ENCODE measurements around the gene PPP1R9A.
"Not testable (repeated sequence)": the region's sequence is repeated elsewhere in the genome, so short reads cannot be mapped to it uniquely, and the experiment has no call there.

The PPP1R9A gene

GRCh38 chr7:94980418-94981142 is 73.2 kb downstream of the PPP1R9A start:
- no peak for DNase-seq

- no peak for DNase-seq
Measured at GRCh38 chr7:94995921-94996320, 88.5 kb downstream of the PPP1R9A start.

DNA sequence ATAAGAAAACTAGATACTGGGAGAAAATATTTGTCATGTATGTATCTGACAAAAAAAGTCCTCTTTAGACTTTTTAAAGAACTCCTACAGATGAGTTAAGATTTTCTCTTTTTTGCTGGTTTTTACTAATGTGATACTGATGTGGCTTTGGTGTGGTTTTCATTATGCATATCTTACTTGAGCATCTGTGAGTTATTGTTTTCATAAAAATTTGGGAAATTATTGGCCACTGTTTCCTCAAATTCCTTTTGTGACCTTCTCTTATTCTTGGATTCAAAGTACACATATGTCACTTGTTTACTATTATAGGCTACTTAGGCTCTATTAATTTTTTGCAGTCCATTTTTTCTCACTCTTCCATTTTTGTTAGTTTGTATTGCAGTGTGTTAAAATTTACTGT is 89.0 kb downstream of the PPP1R9A start:
- no peak for DNase-seq

GRCh38 chr7:94997547-94997946 is 90.2 kb downstream of the PPP1R9A start:
- DNase-seq = no peak

DNA sequence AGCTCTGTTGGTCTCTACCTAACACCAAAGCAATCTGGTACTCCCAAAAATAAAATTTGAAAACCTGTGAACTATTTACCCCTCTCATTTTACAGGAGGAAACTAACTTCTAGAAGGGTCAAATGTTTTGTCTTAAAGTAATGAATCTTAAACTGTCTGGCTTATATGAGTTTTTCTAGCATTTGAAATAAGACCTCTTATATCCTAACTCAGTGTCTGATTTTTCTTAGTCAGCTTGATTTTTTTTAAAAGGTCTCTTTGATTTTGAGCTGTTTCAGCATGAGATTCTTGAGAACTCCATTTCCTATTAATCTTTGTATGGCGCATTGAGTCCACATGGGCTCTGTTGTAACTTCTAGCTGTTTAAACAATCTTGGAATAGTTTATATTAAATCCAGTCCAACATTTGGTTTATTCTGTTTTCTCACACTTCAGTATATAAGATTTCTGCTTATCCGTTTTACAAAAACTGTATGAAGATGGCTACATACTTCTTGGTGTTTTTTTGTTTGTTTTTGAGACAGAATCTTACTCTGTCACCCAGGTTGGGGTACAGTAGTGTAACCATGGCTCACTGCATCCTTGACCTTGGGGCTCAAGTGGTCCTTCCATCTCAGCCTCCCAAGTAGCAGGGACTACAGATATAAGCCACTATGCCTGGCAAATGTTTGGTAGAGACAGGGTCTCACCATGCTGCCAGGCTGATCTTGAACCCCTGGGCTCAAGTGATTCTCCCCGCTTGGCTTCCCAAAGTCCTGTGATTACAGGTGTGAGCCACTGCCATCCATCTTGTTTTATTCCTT is 91.1 kb downstream of the PPP1R9A start:
- DNase-seq = no peak

DNA sequence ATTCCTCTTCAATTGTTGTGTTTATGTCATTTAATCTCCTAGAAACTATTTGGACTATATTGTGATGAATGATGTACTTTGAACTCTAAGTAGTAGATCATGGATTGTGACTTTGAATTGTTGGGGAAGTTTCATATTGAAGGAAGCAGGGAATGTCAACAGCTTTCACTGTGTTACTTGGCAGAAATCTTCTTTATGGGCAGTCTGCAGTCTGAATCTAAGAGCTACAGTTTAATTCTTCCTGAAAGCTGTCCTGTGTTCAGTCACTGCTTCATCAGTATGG is 91.6 kb downstream of the PPP1R9A start:
- no peak for DNase-seq

DNA sequence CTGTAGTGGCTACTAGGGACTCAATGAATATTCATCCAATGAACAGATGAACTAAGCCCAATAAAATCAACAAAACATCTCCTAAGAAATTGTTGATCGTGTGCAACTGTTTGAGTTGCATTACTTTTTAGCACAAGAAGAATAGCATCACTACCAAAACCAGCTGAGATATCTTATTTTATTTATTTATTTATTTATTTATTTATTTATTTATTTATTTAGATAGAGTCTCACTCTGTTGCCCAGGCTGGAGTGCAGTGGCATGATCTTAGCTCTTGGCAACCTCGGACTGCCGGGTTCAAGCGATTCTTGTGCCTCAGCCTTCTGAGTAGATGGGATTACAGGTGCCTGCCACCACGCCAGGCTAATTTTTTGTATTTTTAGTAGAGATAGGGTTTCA is 92.2 kb downstream of the PPP1R9A start:
- not testable (repeated sequence) for DNase-seq

- DNase-seq = no peak
Measured at GRCh38 chr7:95001258-95001657, 93.9 kb downstream of the PPP1R9A start.

DNA sequence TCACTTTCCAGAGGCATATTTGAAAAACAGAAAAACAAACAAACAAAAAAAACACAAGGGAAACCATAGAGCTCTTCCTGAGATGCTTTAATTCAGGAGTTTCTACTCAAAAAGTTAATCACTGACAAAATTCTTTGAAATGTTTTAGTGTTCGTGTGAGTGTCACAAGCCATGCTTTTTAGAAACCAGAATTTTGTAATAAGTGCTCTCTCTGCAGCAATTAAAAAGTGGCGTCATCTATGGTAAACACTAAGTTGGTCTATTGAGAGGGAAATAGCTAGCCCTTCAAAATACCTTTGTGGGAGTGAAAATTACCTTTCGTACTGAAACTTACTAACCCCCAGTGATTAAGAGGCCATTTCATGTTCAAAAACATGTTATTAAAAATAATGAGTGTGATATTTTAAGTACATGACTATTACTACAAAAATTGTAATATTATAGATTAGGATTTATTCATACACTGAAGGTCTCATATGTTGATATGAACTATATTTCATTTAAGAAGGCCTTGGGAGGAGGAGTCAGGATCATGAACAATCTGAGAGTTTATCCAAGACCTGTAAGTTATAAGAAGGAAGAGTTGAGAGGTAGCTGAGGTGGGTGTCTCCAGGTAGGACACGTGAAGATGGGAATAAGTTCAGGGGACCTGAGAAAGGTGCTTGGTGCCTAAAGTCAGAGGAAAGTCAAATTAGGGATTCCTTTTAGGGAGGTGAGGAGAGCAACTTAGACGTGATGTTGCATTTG is 94.6 kb downstream of the PPP1R9A start:
- DNase-seq = no peak

DNA sequence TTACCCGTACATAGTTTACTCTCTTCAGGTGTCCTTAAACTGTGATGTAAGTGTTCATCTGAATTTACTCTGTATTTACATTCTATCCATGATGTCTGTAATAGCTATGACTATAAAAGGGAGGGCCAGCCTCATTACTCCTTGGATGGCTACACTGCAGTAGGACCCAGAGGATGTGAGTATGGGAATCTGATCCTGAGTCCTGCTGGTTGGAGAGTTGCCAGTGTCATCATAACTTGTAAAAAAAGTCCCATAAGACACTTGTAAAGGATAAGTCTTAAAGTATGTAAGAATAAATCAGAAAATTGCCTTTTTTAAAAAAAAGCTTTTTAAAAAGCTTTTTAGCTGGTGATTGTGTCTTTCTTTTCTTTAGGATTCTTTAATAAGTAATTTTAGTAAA is 95.4 kb downstream of the PPP1R9A start:
- no peak for DNase-seq

- DNase-seq = peak; percentile 43
Measured at GRCh38 chr7:95004618-95005247, 97.3 kb downstream of the PPP1R9A start.

GRCh38 chr7:95006010-95006409 is 98.6 kb downstream of the PPP1R9A start:
- no peak for DNase-seq

- not testable (repeated sequence) for DNase-seq
Measured at GRCh38 chr7:95008773-95009172, 101.4 kb downstream of the PPP1R9A start.

GRCh38 chr7:95011146-95011928 is 103.9 kb downstream of the PPP1R9A start:
- DNase-seq = no peak

- no peak for DNase-seq
Measured at GRCh38 chr7:95011995-95012394, 104.6 kb downstream of the PPP1R9A start.

DNA sequence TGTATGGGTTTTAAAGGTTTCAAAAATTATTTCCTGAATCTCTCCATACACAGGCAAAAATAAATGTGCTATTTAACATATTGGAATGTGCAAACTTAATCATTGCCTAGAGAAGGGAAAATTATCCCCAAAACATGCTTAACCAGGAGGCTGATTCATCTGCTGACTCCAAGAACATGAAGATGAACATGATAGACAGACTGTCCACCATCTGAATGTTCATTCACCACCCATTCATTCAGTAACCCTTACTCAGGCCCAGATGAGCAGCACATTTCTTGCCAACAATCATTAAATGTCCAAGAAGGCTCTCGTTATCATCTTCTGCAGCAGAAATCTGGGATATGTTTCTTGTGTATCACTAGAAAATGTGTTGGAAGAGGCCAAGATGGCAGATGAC is 110.6 kb downstream of the PPP1R9A start:
- no peak for DNase-seq

DNA sequence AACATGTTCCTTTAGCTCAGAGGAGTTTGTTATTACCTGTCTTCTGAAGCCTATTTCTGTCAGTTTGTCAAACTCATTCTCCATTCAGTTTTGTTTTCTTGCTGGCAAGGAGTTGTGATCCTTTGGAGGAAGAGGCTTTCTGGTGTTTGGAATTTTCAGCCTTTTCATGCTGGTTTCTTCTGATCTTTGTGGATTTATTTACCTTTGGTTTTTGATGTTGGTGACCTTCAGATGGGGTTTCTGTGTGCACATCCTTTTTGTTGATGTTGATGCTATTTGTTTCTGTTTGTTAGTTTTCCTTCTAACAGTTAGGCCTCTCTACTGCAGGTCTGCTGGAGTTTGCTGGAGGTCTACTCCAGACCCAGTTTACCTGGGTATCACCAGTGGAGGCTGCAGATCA is 118.6 kb downstream of the PPP1R9A start:
- DNase-seq = no peak

- DNase-seq = no peak
Measured at GRCh38 chr7:95026421-95027072, 119.2 kb downstream of the PPP1R9A start.

DNA sequence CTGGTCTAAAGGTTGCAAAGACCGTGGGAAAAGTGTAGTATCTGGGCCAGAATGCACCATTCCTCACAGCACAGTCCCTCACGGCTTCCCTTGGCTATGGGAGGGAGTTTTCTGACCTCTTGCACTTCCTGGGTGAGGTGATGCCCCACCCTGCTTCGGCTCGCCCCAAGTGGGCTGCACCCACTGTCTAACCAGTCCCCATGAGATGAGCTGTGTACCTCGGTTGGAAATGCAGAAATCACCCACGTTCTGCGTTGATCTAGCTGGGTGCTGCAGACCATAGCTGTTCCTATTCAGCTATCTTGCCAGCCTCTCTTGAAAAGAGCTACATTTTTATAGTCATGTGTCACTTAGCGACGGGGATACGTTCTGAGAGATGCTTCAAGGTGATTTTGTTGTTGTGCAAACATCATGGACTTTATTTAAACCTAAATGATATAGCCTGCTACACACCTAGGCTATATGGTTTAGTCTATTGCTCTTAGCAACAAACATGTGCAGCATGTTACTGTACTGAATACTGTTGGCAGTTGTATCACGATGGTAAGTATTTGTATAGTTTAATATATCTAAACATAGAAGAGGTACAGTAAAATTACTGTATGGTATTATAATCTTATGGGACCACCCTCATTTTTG is 120.0 kb downstream of the PPP1R9A start:
- DNase-seq = no peak

DNA sequence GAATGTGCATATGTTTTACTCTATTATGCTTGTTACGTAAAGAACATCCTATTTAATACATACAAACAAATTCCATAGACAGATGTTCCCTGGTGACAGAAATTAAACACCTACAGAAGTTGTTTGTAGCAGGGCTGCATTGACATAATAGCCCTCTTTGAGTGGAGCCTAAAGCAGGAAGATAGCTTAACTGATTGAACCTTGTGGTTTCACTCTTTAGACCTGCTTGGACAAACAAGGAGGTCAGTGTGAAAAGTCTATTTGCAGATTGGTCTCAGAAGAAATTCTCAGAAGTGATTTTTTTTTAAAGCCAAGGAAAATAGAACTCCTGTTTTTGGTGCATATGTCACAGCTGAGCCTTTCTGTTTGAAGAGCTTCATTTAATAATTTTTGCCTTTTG is 121.3 kb downstream of the PPP1R9A start:
- DNase-seq = no peak

DNA sequence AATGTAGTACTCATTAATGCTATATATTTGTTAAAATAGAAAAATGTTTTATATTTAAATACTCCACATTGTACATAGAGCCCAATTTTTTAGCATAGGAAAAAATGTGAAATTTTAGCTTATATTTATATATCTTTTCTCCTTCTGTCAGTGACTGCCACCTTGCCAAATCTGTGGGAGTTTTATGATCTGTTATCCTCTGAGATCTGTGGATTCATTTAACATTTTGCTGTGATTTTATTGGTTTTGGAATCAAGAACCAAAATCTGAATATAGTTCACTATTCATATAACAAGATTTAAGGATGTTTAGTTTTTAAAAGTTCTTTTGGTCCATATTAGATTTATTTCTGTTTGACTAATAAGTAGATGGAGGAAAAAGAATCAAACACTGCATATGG is 127.9 kb downstream of the PPP1R9A start:
- DNase-seq = no peak

DNA sequence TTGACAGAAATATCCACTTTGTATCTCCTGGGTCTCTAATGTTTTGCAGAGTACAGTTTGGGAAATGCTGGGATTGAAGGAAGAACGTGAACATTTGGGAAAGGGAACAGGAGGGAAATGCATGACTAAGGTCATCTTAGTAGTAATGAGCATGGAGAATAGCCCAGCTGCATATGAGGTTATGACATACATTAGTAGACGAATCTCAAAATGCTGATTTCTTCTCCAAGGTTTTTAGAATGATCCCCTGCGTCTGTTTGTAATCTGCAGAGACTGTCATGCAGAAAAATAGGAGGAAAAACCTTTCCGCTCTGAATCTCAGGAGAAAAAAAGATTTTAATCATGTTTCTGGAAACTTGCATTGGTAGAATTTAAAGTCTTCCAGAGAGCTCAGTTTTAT is 133.6 kb downstream of the PPP1R9A start:
- DNase-seq = no peak
